GM21381 (cell line): ENCODE results near the gene FSCN2.

Source experiments
- ATAC-seq: cut with Tn5 transposase; IDR thresholded peaks from one replicate; pipeline ENCODE4 v1.9.1; 2021; ENCODE audit warnings: mild to moderate bottlenecking, moderate library complexity; ENCODE audit not compliant: unreplicated experiment

FSCN2 gene

GRCh38 chr17:81538651-81539570 is 10.7 kb downstream of the FSCN2 start:
- ATAC-seq = no peak

- no peak for ATAC-seq
These were observed 11.4 kb downstream of the FSCN2 start for GRCh38 chr17:81539571-81539900.

GRCh38 chr17:81539961-81540675 is 11.9 kb downstream of the FSCN2 start:
- ATAC-seq = no peak

- no peak for ATAC-seq
These were observed 12.5 kb downstream of the FSCN2 start for GRCh38 chr17:81540676-81541027.

GRCh38 chr17:81541123-81541522 is 12.9 kb downstream of the FSCN2 start:
- ATAC-seq = no peak

GRCh38 chr17:81542431-81543338 is 14.5 kb downstream of the FSCN2 start:
- ATAC-seq = no peak

GRCh38 chr17:81543339-81543675 is 15.1 kb downstream of the FSCN2 start:
- no peak for ATAC-seq

GRCh38 chr17:81543756-81544155 is 15.6 kb downstream of the FSCN2 start:
- ATAC-seq = no peak

GRCh38 chr17:81544281-81544974 is 16.3 kb downstream of the FSCN2 start:
- no peak for ATAC-seq

- ATAC-seq = no peak
These were observed 17.2 kb downstream of the FSCN2 start for GRCh38 chr17:81545160-81545949.

GRCh38 chr17:81546906-81547613 is 18.9 kb downstream of the FSCN2 start:
- ATAC-seq = no peak

GRCh38 chr17:81547614-81547982 is 19.4 kb downstream of the FSCN2 start:
- no peak for ATAC-seq

GRCh38 chr17:81549031-81549557 is 20.9 kb downstream of the FSCN2 start:
- no peak for ATAC-seq

- no peak for ATAC-seq
These were observed 21.6 kb downstream of the FSCN2 start for GRCh38 chr17:81549826-81550225.

GRCh38 chr17:81550285-81550684 is 22.1 kb downstream of the FSCN2 start:
- ATAC-seq = no peak

- ATAC-seq = no peak
These were observed 22.8 kb downstream of the FSCN2 start for GRCh38 chr17:81550830-81551457.

GRCh38 chr17:81551458-81552243 is 23.5 kb downstream of the FSCN2 start:
- no peak for ATAC-seq
